ENCODE data around the gene CLMP.

GRCh38 chr11:123161376-123162030 lies 33.5 kb downstream of the CLMP start:
- TF ChIP-seq POLR2A (IDR thresholded peaks at IDR 0.05; ENCODE audit: low read depth), result no peak
- TF ChIP-seq POLR2AphosphoS5 (IDR thresholded peaks at IDR 0.05), result no peak
- TF ChIP-seq CTCF (IDR thresholded peaks at IDR 0.05), result no peak
- TF ChIP-seq EP300 (IDR thresholded peaks at IDR 0.05), result no peak

Data from esophagus muscularis mucosa (tissue), 4 donors.